SKM-1 treated with dmso at 0.1 percent for 144 hours (cell line): ENCODE data around the gene TMEM74B.
"Not testable (repeated sequence)": the region's sequence is repeated elsewhere in the genome, so short reads cannot be mapped to it uniquely, and the experiment has no call there.

Experiments used
- DNase-seq: peaks from one replicate; lab custom pipeline; 2025; ENCODE audit not compliant: unreplicated experiment; lab: John Stamatoyannopoulos, UW

TMEM74B gene

DNA sequence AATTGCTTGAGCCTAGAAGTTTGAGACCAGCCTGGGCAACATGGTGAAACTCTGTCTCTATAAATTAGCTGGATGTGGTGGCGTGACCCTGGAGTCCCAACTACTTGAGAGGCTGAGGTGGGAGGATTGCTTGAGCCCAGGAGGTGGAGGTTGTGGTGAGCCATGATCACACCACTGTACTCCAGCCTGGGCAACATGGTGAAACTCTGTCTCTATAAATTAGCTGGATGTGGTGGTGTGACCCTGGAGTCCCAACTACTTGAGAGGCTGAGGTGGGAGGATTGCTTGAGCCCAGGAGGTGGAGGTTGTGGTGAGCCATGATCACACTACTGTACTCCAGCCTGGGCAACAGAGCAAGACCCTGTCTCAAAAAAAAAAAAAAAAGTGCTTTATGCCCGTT is 35.0 kb downstream of the TMEM74B start:
- DNase-seq, result not testable (repeated sequence)

DNA sequence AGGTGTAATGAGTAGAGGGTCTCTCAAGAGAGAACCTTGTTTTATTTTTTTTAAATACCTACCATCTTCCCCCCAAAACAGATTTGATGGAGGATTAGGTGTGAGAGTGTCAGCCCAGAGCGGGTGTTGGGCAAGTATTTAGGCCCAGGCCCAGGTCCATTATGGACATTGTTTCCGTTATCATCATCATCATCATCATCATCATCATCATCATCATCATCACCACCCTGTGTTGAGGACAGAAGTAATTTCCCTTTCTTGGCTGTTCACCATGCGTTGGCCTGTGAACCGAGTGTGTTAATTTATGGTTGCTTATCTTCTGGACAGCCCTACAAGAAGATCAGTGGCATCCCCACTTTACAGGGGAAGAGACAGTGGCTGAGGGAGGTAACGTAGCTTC is 37.8 kb downstream of the TMEM74B start:
- DNase-seq, result no peak

DNA sequence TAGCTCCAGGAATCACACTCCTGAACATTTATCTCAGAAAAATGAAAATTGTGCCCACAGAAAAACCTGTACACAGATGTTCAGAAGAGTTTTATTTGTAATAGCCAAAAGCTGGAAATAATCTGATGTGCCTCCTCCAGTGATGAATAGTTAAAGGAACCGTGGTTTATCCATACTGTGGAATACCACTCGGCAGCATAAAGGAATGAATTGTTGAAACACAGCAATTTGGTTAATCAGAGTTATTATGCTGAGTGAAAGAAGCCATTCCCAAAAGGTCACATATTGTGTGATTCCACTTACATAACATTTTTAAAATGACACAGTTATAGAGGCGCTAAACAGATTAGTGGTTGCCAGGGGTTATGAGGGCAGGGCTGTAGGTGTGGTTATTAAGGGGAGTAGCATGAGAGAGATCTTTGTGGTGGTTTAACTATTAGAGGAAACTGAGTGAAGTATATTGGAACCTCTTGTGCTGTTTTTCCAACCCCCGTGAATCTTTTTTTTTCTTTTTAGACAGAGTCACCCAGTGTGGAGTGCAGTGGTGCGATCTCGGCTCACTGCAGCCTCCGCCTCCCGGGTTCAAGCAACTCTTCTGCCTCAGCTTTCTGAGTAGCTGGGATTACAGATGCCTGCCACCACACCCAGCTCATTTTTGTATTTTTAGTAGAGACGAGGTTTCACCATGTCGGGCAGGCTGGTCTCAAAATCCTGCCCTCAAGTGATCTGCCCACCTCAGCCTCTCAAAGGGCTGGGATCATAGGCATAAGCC is 40.2 kb downstream of the TMEM74B start:
- no peak for DNase-seq

DNA sequence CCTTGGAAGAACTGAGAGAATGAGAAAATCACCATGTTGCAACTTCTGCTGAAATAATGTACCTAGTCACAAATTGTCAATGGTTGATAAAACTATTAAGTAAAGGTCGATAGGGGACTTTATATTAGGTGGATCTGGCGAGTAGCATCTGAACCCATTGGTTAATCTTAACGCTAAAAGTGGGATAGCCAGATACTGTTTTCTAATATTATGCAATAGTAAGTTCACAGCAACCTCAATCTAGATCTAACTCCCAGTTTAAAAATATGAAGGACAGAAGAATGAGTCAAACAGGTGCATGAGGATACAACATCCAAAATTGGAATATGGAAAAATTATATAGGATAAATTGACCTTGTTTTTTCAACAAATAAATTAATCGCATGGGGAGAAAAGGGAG is 47.5 kb downstream of the TMEM74B start:
- no peak for DNase-seq

DNA sequence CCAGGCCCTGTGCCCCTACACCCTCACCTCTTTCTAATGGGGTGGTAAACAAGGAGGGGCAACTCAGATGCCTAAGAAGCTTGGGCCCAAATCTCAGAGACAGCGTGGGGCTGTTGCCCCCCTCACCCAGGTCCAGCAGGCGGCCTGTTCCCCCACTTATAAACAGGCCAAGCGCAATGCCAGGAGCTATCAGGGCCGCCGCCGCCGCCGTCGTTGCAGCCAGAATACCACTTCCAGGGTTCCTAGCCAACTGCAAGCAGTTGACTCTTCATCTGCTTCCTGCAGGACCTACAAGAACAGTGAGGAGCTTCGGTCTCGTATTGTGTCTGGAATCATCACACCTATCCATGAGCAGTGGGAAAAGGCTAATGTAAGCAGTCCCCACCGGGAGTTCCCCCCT is 49.9 kb downstream of the TMEM74B start:
- DNase-seq, result no peak

DNA sequence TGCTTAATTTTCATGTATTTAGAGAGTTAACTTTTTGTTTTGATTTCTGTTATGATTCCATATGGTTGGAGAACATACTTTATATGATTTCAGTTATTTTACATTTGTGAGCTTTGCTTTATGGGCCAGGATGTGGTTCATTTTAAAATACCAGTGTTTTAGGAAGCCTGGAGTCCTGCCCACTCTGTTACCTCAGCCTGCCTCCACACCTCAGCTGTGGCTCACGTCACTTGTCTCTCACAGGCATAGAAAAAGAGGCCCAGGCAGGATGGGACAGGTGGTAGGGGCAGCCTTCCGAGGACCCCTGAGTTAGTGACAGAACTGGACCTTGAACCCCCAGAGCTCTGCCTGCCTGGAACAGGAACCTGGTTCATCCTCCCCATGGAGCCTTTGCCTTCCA is 50.4 kb downstream of the TMEM74B start:
- DNase-seq, result no peak

DNA sequence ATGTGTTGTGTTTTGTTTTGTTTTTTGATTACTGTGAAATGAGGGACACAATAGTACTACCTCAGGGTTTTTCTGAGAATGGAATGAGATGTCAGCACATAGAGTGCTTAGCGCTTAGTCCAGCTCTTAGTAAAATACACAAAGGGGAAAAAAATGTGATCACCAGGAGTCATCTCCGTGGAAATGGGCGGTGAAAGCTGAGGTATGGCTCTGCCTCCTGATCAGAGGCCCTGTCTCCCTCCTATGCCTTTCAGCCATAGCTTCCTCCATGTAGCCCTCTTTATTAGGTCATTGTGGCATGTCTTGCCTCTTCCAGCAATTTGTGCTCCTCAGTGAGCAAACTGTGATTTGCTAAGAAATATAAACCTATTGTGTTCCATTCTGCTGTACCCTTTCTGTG is 53.4 kb downstream of the TMEM74B start:
- DNase-seq, result no peak

DNA sequence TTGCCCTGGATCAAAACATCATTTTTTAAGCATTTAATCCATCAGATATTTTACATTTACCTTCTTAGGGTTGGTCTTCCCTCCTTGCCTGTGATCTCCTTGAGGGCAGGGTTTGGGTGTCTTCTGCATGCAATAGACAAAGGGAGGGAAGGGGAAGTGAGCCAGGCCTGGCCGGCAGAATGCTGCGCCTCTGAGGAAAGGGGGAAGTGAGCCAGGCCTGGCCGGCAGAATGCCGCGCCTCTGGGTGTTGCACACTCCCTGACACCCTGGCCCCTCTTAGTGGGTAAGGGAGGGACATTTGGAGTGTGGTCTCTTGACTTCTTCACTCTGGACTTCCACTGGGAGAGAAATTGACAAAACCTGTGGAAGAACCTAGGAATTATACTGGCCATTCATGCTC is 53.9 kb downstream of the TMEM74B start:
- DNase-seq, result peak; percentile 38
